SK-N-MC (cell line): ENCODE data around the gene HHAT.

Experiments used
- EZH2 ChIP-seq: fragments of 200-600 bp; sonication (generic); IDR thresholded peaks from one replicate; pipeline ENCODE4 v1.6.1; 2017; ENCODE audit warnings: antibody characterized with exemption
- POLR2AphosphoS5 ChIP-seq: IDR thresholded peaks from 2 replicates; pipeline ENCODE4 v1.6.1; 2012; ENCODE audit warnings: mild to moderate bottlenecking, low read depth, low read length, borderline replicate concordance

- TF ChIP-seq POLR2AphosphoS5 = no peak
- TF ChIP-seq EZH2 = no peak
These were observed 105.5 kb downstream of the HHAT start for GRCh38 chr1:210434223-210434622.
